Hepatocyte (in vitro differentiated cells): ENCODE measurements around the gene TACC2.

ENCODE experiments used
- EZH2 ChIP-seq: fragments of 200-600 bp; sonication (generic); IDR thresholded peaks from 2 replicates; pipeline ENCODE4 v1.6.1; 2016; ENCODE audit warnings: antibody characterized with exemption, mild to moderate bottlenecking, borderline replicate concordance
- EZH2phosphoT487 ChIP-seq: fragments of 200-600 bp; sonication (generic); IDR thresholded peaks from one replicate; pipeline ENCODE4 v1.6.1; 2018; ENCODE audit warnings: antibody characterized with exemption, mild to moderate bottlenecking, low read depth, moderate library complexity; ENCODE audit not compliant: unreplicated experiment, severe bottlenecking
- TF ChIP-seq, protein P1 (sequence below): fragments of 200-600 bp; sonication (generic); IDR thresholded peaks from 2 replicates; pipeline ENCODE4 v1.5.1; 2016; ENCODE audit warnings: antibody characterized with exemption, mild to moderate bottlenecking; ENCODE audit not compliant: poor library complexity

GRCh38 chr10:122245136-122245535 lies 256.2 kb downstream of the TACC2 start:
- TF ChIP-seq EZH2phosphoT487, result no peak
- TF ChIP-seq, protein P1, sequence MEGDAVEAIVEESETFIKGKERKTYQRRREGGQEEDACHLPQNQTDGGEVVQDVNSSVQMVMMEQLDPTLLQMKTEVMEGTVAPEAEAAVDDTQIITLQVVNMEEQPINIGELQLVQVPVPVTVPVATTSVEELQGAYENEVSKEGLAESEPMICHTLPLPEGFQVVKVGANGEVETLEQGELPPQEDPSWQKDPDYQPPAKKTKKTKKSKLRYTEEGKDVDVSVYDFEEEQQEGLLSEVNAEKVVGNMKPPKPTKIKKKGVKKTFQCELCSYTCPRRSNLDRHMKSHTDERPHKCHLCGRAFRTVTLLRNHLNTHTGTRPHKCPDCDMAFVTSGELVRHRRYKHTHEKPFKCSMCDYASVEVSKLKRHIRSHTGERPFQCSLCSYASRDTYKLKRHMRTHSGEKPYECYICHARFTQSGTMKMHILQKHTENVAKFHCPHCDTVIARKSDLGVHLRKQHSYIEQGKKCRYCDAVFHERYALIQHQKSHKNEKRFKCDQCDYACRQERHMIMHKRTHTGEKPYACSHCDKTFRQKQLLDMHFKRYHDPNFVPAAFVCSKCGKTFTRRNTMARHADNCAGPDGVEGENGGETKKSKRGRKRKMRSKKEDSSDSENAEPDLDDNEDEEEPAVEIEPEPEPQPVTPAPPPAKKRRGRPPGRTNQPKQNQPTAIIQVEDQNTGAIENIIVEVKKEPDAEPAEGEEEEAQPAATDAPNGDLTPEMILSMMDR, result no peak
- no peak for TF ChIP-seq EZH2
